IPS-NIHi7 (cell line): ENCODE data around the gene TNFRSF12A.

ENCODE experiments used
- DNase-seq: peaks from one replicate; pipeline ENCODE4 v3.0.0; 2012; ENCODE audit warnings: mixed read lengths; ENCODE audit errors: extremely low spot score

Gene TNFRSF12A

DNA sequence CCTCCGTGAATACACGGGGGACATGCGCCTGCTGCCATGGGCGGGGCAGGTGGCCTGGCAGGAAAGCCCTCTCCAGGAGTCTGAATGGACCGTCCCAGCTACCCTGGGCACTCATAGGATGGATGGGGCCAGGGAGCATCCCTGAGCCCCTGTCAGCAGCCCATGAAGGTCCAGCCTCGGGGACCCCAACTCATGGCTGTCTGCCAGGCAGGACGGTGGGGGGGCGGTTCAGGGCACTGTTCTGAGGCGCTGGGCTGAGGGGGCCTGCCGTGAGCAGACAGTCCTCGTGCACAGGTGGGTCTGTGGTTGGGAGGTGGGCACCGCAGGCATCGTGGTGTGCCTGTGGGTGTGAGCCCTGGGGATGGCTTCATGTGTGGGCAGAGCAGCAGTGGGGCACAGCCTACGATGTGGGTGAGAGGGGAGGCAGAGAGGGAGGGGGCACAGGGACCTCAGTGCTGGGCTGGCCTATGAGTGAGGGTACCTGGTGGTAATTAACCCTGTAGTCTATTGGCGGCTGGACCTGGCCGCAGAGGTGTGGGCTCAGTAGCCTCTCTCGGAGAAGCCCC is 33.5 kb upstream of the TNFRSF12A start:
- no peak for DNase-seq

DNA sequence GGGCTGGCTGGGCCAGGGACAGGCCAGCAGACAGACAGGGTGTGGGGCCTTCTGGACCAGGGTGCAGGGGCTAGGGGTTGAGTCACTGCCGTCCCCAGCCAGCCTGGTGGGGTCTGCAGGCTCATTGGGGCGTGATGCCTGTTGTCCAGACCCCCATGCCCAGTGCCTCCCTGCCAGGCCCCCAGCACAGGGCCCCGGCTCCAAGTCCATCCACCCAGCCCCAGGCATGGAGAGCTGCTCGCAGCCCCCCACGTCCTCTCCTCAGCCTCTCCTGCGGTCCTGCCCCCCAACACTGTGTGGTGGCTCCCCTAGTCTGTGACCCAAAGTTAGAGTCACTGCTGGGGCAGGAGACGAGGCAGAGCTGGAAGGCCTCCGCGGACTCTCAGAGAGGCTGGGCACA is 32.9 kb upstream of the TNFRSF12A start:
- no peak for DNase-seq

DNA sequence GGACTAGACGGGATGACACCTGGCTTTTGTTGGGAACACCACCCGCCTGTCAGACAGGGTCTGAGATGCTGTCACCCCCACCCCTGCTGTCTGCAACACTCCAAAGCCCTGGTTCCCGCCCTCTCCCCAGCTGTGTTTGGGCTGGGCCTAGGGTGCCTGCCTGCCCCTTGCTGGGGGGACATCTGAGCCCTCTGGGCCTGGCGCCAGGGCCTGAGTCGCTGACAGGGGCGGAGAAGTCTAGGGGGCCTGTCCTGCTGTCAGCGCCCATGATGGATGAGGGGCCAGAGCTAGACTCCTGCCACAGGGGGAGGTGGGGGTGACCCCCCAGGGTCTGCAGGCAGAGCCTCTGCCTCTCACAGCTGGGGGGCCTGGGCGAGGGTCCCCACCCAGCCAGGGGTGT is 32.3 kb upstream of the TNFRSF12A start:
- DNase-seq: no peak

DNA sequence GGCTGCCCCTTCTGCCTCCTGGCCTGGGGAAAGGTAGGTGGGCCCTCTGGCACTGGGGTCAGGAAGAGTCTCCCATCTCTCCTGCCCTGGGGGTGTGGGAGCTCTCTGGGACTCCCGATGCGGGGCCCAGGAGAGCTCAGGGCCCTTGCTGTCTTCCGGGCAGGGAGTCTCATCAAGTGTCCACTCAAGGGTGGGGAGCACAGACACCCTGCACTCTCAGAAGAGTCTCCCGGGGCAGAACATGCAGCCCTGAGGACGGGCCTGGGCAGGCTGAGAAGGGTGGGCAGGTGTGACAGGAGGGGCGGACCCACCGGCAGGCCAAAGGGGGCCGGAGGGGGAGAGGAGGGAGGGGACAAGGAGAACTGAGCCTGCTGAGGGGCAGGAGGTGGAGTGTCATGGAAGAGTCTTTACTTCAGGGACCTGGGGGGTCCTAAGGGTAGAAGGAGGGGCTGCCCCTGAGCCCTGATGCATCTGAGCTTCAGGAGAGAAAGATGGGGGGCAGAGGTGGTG is 31.5 kb upstream of the TNFRSF12A start:
- no peak for DNase-seq

DNA sequence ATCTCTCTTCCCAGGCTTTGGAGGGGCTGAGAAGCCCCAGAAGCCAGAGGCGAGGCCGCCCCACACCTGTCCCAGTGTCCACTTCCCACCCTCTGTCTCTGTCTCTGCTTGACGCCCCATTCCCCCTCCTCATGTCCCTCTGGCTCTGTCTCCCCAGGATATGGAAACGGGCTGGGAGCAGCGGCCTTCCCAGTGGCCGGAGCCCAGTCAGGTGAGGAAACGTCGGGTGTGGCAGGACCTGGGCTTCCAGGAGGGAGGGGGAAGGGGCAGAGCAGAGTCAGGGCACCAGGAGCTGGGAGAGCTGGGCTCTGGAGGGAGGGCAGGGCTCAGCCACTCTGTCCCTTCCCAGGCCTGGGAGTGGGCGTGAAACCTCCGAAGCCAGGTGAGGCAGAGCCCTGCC is 29.3 kb upstream of the TNFRSF12A start:
- no peak for DNase-seq

DNA sequence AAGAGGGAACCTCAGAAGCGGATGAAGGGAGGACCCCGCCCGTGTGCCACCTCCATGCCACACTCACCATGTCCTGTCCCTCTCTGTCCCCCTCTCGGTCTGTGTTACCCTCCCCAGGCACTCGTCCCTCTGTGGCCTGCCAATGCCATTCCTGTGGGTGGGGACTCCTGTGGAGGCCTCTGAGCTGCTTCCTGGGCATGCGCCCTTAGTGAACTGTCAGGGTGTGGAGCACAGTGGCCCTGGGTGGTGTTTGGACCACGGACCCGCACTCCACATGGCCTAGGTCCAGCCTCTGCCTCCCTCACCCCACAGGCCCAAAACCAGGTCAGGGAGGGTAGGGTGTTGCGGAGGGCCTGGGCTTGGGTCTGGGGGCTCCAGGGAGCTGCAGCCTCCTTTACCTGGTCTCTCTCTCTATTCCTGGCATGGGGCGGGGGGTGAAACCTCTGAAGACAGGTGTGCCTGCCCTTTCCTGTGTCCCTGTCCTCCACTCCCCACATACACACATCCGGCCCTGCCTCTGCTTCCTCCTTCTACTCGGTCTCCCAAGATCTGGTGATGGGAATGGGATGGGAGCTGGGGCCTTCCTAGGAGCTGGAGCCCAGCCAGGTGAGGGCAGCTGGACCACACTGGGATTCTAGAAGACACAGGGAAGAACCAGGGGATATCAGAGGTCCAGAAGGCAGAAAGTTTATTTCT is 28.5 kb upstream of the TNFRSF12A start:
- no peak for DNase-seq

DNA sequence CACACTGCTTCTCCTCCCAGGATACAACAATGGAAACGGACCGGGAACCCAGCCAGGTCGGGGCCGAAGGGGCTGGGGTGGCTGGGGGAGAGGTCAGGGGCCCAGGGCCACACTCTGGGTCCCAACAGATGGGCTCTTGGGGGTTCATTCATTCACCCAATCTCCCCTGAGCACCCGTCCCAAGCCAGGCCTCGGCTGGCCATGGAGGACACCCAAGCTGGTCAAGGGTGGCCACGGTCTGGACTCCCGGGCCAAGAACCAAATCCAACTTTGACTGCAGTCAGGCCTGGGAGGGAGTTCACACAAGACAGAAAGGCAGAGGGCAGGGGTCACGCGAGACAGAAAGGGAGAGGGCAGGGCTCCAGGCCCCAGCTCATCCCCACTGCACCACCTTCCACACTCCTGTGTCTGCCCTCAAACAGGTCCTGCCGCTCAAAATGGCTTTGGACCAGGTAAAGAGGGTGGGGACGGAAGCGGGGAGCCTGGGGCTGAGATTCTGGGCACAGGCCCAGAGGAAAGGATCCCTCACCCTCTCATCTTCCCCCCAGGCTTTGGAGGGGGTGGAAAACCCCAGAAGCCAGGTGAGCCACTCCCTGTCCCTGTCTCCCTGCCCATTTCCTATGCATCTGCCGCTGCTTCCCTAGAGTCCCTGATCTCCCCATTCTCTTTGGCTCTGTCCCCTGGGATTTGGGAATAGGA is 27.6 kb upstream of the TNFRSF12A start:
- DNase-seq: no peak

DNA sequence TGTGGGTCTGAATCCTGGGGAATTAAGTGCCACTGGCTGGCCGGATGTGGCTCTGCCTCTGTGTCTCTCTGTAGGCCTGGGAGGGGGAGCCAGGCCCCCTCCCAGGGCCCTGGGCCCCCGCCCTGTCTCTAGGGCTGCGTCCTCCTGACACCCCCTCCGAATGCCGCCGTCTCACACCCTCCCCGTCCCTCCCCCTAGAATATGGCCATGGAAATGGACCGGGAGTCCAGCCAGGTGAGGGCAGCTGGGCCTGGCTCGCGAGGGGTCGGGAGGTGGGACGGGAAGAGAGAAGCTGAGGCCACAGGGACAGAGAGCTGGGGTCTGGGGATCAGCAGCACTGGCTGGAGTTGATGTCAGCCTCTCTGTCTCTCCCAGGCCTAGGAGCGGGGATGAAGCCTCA is 23.9 kb upstream of the TNFRSF12A start:
- no peak for DNase-seq

DNA sequence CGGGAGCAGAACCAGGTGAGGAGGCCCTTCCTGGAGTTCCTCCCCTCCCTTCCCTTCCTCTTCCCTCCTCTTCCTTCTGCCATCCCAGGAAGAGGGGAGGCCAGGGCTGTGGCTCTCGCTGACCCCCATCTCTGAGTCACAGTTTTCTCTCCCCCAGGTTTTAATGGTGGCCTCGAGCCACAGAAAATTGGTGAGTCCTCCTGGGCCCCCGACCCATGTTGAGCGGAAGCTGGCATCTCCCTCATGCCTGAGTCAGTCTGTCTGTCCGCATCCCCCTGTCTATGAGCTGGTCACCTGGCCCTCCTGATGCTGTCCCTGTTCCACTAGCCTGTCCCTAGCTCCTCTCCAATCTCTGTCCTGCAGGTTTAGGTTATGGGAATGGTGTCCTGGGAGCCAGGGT is 20.2 kb upstream of the TNFRSF12A start:
- DNase-seq: no peak

DNA sequence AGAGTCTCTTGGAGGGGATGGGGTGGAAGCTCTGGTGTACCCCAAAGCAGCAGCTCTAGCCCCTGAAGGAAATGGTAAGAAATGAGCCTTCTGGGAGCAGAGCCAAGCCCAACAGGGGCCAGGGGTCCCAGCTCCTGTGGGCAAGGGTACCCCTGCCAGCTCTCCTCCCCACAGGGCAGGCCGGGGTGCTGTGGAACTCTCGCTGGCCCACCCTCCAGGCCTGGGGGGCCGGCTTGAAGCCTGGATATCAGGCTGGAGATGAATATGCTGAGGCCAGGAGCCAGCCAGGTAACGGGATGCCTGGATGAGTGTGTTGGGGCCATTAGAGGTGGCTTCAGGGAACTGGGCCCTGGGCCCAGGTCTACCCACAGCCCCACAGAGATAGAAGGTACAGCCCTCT is 19.6 kb upstream of the TNFRSF12A start:
- no peak for DNase-seq

DNA sequence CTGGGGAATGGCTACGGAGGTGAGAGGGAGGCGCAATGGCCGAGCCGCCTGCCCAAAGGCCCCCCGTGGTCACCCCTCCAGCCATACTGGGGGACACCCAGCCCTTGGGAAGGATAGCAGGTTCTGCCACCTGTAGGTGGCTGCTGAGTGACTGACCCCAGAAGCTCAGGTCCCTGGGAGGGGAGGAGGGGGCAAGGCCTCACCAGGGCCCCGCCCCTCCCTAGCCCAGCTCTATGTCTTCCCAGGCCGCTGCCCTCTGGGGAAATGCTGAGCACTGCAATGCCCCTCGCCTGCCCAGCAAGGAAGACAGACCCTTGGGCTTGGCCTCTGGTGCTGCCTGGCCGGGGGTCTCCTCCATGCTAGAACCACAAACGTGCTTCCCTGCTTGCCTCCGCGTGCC is 18.9 kb upstream of the TNFRSF12A start:
- no peak for DNase-seq

DNA sequence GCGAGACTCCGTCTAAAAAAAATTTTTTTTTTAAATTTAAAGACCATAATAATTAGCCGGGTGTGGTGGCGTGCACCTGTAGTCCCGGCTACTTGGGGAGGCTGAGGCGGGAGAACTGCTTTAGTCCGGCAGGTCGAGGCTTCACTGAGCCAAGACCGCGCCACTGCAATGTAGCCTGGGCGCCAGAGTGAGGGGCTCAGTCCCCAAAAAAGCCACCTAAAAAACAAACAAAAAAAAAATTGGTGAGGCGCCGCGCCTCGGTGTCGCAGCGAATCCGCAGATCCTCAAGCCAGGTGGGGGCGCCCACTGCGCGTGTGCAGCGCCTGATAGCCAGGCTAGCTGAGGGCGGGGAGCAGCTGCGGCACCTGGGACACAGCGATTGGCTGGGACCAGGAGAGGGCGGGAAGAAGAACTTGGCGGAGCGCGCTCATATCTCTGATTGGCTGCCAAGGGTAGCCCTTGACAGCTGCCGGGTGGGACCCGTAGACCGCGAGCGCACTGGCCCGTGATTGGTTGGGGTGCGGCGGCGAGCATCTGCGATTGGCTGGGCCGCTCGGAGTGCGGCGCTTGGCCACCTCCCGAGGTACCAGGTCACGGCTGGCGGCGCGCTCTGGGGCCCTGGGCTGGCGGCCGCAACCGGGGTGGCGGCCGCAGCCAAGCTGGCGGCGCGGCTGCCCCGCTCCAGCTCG is 16.4 kb upstream of the TNFRSF12A start:
- peak; percentile 98 for DNase-seq

DNA sequence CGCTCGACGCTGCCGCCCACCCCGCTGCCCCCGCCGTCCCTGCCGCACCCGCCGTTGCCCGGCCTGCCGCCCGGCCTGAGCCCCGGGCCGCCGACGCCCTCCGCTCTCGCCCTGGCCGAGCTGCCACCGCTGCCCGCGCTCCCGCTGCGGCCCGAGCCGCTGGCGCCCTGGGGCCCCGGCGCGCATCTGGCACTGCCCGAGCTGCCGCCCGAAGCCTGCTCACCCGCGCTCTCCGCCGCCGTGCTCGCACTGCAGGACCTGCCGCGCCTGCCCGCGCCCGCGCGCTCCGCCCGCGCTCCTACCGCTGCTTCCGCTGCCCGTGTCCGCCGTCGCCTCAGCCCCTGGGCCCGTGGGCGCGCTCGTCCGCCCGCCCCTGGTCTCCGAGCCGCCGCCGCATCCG is 15.8 kb upstream of the TNFRSF12A start:
- no peak for DNase-seq

DNA sequence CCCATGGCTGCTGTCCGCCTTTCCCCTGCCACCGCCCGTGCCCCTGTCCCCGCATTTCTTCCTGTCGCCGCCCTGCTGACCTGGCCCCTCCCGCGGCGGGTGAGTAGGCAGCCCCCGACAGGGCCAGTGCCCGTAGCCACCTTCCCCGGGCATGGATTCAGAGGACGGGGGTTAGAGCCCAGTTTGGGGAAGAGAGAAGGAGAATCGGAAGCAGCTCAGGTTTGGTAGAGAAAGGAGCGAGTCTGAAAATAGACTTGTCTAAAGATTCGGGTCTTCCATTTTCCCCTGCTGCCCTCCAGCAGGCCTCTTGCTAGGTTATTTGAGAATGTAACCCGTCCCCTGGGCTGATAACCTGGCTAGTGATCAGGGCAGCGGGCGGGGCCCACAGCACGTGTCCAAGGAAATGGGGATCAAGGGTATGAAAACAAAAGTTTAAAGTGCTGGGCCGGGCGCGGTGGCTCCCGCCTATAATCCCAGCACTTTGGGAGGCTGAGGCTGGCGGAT is 15.3 kb upstream of the TNFRSF12A start:
- DNase-seq: no peak

DNA sequence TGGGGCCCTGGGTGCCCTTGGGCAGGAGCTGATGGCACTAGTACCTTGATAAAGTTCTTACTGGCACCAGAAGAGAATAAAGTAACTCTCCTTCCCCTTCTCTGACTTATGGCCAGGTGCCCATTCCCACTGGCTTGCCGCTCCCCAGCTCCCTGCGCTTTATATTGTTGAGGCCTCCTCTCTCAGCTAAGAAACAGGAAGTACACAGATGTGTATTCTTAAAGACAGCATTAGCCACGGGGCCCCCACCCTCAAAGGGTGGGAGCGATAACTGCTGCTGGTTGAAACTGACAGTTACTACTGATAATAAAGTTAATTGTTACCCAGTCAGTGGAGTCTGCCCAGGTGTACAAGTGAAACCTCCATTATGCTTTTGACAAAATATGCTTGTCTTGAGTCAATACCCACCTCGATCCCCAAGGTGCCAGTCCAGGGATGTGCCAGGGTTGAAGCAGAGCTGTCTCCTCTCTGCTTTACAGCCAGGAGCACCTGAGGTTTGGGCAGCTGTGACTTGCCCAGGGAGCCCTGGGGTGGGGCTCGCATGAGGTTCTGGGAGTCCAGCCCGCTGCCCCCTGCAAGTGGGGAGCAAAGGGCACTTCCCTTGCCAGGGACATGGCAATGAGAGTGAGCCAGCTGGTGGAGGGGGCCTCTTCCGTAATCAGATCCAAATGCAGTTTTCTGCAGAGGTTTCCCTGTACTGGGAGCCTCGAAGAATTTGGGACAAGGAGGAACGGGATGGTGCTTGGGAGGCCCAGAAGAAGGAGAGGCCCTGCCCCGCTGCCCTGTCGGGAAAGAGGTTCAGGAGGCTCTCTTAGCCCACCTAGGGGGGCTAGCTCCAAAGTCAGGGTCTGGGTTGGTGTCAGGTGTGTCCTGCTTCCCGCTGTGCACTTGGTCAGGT is 12.9 kb upstream of the TNFRSF12A start:
- DNase-seq: peak; percentile 25

DNA sequence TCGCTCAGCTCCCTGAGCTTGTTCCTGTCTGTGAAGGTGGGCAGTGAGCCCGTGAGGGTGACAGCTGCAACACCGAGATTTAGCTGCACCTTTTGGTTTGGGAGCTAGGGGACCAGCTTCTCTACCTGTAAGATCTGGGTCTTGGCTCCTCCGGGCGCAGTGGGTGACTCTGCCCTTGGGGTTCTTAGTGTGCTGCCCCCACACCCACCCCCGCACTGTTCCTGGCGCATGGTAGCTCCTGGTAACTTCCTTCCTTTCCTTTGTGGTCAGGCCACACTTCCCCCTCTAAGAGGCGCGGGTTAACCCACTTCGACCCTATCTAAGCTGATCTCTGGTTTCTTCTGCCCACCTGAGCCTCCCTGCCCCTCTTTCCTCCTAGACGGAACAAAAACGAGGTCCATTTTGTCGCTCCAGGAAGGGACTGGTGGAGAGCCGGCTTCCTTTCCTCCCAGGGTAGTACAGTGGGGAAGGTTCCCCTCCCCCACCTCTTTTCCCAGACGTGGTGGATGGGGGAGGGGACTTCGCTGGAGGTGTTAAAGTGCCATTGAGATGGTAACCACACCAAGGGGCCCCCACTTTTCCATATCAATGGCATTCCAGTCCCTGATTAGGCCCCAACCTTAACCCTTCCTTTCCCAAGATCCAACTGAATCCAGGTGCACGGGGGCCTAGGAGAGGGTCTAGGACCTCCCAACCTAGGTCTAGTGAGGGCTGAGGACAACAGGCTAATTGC is 12.0 kb upstream of the TNFRSF12A start:
- DNase-seq: peak; percentile 75

DNA sequence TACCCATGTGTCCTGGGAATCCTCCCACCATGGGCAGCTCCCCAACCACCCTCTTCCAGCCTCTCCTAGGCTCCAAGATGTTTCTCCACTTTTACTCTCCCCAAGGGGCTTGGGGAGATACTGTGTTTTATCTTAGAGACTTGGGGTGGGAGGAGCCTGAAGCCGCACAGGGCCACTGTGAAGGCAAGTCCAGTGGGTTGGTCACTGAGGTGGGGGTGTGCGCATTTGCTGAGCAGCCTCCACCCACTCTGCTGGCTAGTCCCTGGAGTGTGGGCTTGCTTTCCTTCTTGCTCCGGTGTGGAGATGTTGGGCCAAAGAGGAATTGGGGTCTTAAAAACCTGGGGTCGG is 11.5 kb upstream of the TNFRSF12A start:
- no peak for DNase-seq

DNA sequence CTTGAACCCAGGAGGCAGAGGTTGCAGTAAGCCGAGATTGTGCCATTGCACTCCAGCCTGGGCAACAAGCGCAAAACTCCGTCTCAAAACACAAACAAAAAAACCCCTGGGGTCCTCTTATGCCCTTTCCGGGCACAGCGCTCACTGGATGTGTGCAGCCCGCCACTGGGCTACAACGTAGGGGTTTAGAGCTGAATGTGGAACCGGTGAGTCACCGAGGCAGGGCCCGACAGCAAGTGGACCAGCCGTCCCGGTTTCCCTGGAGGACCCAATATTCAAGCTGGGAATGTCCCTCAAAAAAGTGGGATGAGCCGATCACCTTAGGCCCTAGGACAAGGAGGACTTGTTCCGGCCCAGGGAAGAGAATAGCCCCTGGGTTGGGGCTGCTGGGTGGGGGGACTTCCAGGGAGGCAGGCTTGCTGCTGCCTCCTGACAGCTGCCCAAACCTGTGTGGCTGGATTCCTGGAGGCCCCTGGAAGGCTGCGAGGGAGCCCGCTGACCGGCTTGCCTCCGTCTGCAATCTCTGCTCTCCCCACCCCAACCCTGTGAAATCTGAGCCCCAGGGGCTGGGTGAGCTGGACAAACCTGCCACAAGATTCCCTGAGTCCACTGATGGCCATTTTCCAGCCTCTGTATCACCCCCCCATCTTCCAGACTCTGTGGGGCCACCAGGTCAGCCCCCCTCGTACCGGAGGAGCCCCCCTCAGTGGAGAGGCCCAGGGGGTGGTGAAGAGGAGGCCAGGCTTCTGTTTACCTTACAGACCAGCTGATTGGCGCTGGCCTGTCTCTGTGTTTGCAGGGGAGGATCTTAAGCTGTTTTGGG is 10.4 kb upstream of the TNFRSF12A start:
- peak; percentile 71 for DNase-seq

DNA sequence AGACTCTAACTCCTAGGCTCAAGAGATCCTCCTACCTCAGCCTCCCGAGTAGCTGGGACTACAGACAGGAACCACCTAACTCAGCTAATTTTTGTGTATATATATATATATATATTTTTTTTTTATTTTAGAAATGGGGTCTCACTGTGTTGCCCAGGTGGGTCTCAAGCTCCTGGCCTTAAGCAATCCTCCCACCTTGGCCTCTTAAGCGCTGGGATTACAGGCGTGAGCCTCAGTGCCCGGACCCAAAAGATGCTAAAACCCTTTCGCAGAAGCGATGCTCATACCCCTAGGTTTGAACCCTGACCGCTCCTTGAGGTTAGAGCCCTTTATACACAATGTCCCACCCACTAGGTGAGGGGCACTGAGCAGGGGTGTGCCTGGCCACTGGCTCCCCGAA is 9.7 kb upstream of the TNFRSF12A start:
- DNase-seq: no peak

DNA sequence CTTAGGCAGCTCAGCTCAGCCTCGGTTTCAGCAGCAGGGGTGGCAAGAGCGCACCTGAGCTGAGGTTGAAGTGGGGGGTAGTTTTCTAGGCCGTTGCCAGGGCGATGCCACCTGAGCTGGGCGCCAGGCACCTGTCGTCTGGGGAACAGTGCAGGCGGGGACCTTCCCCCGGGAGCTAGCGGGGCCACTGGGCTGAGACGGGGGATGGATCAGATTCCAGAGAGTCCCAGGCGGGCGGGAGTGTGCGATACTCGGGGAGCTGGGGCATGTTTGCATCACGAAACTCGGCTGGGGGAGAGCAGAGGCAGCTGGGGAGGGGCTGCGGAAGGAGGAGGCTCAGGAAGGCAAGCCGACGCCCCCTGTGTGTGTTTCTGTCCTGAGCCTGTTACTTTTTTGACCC is 7.9 kb upstream of the TNFRSF12A start:
- no peak for DNase-seq
